ENCODE results near the gene KIF12.

- TF ChIP-seq, protein P1, sequence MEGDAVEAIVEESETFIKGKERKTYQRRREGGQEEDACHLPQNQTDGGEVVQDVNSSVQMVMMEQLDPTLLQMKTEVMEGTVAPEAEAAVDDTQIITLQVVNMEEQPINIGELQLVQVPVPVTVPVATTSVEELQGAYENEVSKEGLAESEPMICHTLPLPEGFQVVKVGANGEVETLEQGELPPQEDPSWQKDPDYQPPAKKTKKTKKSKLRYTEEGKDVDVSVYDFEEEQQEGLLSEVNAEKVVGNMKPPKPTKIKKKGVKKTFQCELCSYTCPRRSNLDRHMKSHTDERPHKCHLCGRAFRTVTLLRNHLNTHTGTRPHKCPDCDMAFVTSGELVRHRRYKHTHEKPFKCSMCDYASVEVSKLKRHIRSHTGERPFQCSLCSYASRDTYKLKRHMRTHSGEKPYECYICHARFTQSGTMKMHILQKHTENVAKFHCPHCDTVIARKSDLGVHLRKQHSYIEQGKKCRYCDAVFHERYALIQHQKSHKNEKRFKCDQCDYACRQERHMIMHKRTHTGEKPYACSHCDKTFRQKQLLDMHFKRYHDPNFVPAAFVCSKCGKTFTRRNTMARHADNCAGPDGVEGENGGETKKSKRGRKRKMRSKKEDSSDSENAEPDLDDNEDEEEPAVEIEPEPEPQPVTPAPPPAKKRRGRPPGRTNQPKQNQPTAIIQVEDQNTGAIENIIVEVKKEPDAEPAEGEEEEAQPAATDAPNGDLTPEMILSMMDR (conservative IDR thresholded peaks at IDR 0.05), result no peak
- no peak for TF ChIP-seq EZH2 (IDR thresholded peaks at IDR 0.05; ENCODE audit: low read depth)
These were observed 40.4 kb downstream of the KIF12 start for GRCh38 chr9:114058688-114059046.

Data from PC-9 (cell line).